Glomerular endothelial cell (primary cell): ENCODE measurements around the gene GFOD1. TPM values are rescaled to one million over a fixed set of nuclear protein-coding genes. Genes with fewer than 3 reads are reported as not detected.
"Not testable (repeated sequence)": the region's sequence is repeated elsewhere in the genome, so short reads cannot be mapped to it uniquely, and the experiment has no call there.

Experiments used
- DNase-seq: peaks from one replicate; pipeline ENCODE4 v3.0.0-alpha.2; 2011; ENCODE audit warnings: low read depth, low spot score; ENCODE audit errors: extremely low read depth
- total RNA-seq: library from RNA; depleted of rRNA; stranded (reverse); fragments of >200 nt; gene quantifications from 2 replicates; pipeline ENCODE4 v1.2.3, GENCODE V29; 2015

The GFOD1 gene
- total RNA-seq, 1 donor from 2014 or later: 34.3 TPM

DNA sequence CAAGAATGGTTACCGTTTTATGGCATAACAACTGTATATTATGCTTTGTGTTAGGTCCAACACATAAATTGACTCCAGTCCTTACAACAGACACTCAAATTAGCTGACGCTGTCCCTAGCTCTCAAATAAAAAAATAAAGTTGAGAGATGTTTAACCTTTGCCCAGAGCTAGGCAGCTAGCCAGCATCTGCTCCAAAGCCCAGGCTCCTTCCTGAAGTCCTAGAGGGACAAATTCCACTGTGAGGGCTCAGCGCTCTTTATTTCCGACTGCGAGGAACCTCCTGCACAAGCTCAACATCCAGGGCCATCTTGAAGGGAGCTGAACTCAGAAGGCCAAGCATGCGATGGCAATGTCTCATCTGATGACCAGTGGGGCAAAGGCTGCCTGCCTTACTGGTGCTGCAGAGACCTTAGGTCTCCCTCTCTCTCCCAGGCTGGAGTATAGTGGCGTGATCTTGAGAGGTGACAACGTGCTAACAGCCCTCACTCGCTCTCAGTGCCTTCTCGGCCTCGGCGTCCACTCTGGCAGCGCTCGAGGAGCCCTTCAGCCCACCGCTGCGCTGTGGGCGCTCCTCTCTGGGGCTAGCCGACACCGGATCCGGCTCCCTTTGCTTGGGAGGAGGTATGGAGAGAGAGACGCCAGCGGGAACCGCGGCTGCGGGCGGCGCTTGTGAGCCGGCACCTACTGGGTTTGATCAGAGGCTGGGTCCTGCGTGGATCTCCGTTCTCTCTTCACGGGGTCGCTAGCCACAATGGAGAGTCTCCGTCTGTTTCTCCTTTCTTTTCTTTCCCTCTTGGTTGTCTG, 24.7 kb upstream of the GFOD1 start:
- no peak for DNase-seq

DNA sequence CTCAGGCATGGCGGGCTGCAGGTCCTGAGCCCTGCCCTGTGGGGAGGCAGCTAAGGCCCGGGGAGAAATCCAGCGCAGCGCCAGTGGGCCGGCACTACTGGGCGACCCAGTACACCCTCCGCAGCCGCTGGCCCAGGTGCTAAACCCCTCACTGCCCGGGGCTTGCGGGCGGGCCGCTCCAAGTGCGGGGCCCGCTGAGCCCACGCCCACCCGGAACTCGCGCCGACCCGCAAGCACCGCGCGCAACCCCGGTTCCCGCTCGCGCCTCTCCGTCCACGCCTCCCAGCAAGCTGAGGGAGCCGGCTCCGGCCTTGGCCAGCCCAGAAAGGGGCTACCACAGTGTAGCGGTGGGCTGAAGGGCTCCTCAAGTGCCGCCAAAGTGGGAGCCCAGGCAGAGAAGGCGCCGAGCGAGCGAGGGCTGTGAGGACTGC, 23.8 kb upstream of the GFOD1 start:
- DNase-seq: not testable (repeated sequence)

DNA sequence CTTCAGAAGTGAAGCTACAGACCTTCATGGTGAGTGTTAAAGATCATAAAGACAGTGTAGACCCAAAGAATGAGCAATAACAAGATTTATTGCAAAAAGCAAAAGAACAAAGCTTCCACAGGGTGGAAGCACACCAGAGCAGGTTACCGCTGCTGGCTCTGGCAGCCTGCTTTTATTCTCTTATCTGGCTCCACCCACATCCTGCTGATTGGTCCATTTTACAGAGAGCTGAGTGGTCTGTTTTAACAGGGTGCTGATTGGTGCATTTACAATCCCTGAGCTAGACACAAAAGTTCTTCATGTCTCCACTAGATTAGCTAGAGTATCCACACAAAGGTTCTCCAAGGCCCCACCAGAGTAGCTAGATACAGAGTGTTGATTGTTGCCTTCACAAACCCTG, 23.0 kb upstream of the GFOD1 start:
- not testable (repeated sequence) for DNase-seq

DNA sequence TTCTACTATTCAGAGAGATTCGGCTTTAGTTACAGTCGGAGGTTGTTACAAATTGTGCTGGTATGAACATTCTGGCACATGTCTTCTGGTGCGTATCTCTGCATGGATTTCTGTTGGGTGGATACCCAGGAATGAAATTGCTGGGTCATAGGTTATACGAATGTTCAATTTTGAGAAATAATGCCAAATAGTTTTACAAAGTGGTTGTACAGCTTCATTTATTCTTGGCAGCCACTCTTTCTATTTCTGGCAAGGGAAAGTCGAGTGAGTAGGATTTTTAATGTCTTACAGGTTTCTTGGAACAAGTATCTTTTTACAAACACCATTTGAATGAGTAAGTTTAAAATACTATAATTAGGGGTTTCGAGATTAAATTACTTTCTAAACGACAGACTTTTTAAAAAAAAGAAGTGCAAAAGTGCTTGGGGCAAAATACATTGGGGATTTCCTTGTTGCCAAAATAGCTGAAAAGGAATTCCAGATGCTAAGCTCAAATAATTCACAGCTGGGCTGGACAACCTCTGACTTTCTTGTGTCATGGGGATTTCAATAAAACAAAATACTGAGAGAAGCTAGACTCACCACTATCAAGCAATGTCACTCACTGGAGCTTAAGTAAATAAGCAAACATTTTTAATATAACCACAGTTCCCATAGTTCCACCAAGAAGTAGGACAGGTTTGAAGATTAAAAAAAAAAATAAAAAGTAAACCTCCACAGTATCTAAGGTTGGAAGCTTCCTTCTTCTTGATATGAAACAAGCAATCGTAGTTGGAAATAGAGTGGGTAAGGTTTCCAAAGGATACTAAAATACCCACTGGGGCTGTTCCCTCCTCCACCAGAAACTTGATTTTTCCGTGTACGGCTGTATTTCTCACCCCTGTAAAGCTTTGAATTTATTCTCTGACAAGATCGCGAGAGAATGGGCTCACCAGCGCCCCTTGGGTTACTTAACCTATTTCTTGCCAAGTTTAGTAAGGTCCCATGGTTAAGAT, 21.6 kb upstream of the GFOD1 start:
- DNase-seq: no peak

DNA sequence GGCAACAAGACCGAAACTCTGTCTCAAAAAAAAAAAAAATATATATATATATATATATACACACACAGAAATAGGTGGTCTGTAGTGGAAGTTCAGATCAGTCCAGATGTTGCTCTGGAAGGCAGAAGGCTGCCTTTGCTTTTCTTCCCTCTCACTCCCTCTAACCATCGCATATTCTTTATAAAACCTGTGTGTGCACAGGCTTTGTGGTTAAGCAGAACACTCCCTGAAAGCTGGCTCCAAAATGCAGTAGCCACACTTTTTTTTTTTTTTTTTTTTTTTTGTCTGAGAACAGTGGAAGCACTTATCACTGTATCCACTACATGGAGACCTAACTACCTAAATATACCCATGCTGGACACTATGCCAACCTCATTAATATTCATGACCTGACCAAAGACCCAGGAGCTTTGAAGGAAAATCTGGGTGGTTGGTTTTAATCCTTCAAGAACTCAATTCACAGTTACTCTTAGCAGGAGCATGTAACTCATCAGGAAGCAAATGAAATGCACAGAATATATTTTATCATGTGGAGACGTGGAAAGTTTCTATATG, 20.0 kb upstream of the GFOD1 start:
- no peak for DNase-seq

DNA sequence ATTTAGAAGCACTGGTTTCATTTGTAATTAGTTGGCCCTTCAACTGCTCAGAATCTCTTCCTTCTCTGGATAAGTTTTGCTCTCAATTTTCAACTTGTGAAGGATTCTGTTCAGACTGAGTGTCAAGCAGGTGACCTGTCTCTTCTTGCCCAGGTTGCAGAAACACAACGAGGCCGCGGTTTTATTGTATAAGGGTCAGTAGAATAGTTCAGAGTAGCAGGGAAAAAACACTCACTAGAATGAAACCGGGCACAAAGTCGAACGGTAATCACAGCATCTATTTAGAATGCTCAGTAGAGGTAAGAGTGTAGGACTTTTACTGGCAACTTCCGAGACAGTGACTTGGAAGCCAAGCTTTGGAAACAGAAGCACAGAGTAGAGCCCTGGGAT, 17.9 kb upstream of the GFOD1 start:
- DNase-seq: no peak

DNA sequence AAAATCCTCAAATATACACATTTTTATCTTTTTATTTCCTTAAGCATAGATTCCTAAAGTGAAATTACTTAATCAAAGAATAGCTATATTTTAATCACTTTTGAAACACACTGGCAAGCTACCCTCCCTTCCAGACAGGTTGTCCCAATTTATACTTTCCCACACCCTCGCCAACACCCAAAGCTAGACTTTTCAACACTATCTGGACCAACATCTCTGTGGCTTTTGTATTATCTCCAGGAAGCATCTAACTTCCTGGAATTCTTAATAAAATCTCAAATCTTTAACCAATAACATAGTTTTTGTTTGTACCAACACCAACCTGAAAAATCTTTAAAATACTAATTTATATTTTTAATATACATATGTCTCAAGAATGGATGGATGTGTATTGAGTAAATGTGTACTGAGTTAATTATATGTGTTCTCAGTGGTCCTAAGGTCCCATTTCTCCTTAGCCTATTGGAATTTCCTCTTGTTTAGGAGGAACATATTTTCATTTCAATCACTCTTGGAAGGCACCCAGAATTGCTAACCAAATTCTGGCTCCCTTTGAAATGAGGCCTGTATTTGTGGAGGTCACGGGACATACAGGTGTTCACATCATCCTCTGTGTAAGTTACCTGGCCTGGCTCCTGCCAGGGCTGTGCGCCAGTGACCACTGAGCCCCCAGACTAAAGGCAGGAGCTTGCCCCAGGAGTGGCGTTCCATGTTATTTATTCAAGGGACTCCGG, 17.4 kb upstream of the GFOD1 start:
- DNase-seq: no peak

DNA sequence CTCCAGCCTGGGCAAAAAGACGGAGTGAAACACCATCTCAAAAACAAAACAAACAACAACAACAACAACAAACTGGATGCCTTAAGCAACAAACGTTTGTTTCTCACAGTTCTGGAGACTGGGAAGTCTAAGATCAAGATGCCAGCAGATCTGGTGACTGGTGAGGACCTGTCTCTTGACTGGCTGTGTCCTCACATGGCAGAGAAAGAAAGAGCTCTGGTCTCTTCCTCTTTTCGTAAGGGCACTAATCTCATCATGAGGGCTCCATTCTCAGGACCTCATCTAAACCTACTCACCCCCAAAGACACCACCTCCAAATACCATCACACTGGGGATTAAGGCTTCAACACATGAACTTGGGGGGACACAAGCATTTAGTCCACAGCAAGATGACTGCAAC, 13.5 kb upstream of the GFOD1 start:
- no peak for DNase-seq

DNA sequence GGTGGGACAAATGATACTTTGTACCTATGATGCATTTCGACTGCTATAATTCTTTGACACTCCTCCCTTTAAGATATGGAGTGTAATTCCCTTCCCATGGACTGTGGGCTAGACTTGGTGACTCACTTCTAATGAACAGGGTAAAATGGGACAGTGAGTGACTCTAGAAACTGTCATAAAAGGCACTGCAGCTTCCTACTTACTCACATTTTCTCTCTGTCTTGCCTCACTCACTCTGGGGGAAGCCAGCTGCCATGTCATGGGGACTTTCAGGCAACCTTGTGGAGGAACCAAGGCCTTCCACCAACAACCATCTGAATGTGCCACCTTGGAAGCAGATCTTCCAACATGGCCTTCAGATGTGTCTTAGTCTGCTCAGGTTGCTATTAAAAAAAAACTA, 12.9 kb upstream of the GFOD1 start:
- DNase-seq: no peak

DNA sequence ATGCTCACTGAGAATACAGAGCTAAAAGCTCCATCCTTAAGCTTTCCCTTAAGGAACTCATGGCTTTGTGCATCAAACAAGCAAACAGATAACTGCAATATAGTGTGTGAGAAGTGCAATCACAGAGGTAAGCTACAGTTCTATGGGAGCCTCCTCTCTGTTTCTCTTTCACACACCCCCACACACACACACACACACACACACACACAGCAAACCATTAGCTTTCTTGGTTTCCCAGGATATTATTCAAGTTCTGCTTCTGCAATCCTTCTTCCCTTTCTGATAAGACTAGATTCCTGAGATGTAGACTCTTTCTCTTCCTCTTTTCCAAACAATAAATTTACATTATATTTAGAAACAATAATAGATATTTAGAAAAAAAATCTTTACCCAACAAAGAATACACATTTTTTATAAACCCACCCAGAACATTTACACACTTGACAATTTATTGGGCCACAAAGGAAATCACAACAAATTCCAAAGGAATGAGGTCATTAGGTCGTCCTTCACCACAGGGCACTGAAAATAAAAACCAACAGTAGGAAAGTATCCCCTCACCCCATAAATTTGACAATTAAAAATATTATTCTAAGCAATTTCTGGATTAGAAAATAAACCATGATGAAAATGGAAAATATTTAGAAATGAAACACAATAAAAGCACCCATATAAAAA, 9.3 kb upstream of the GFOD1 start:
- no peak for DNase-seq

DNA sequence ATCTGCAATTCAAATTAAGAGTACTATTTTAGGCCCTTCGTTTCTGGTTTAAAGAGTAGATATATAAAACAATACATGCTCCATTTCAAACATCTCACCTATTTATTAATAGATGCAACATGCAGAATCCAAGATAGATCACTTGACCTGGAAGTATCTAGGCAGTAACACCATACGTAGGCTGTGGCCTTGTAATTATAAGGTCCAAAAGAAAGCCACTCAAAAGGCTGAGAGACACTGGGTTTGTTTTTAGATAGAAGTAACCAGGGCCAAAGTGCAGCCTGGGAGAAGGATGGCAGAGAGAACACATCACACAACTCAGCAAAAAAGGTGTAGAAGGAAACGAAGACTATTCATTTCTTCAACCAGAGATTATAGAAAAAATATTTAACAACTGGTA, 8.4 kb upstream of the GFOD1 start:
- DNase-seq: no peak

DNA sequence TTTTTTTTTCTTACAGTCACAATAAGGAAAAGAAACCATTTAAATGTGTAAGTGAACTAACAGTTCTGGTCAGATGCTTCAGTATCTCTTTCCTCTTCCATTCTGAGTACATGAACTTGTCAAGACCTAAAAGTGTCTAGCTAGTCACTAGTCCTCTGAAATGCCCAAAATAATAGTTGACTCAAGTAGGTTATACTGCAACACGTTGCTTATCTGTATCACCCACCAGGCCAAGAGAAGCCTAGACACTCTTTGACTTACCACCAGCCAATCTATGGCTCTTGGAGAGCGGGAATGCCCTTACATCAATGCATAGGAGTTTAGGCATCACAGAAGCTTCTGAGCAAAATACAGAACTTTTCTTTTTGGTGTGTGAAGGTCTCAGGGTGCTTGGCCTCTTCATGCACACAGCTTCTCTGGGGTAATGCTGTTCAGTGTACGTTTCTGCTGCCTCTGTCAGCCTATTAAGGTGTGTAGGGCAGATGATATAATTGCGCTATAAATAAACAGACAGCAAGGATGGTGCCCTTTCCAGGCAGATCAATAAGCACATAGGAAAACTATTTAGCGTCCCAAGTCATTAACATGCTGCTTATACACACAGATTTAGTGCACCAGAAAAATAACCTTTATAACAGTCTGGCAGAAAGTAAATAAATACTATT, 7.8 kb upstream of the GFOD1 start:
- DNase-seq: no peak

DNA sequence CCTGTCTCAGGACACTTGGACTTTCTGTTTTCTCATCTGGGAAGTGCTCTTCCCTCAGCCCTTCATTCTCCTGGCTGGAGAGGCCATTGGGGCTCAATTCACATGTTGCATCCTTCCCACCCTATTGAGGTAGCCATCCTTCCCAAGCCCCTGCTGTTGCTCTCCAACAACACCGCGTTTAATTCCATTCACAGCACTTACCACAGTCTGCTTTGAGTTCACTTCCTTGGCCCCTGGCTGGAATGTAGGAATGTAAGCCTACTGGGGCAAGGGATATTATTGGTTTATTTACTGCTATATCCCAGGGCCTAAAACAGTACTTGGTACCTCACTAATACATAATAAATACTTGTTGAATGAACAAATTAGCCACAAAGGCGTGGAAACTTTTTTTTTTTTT, 6.7 kb upstream of the GFOD1 start:
- no peak for DNase-seq

DNA sequence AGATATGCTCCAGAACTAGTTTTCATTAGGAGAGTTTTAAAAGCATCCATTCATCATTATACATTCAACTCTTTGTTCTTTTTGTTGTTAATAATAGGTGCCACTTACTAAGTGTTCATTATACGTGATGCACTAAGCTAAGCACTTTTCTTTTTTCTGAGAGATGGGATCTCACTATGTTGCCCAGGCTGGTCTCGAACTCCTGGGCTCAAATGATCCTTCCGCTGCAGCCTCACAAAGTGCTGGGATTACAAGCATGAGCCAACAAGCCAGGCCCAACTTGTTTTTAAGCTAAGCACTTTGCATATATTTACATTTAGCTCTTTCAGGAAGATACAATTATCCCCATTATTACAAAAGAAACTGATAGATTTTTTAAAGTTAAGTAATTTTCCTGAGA, 5.7 kb upstream of the GFOD1 start:
- DNase-seq: no peak

DNA sequence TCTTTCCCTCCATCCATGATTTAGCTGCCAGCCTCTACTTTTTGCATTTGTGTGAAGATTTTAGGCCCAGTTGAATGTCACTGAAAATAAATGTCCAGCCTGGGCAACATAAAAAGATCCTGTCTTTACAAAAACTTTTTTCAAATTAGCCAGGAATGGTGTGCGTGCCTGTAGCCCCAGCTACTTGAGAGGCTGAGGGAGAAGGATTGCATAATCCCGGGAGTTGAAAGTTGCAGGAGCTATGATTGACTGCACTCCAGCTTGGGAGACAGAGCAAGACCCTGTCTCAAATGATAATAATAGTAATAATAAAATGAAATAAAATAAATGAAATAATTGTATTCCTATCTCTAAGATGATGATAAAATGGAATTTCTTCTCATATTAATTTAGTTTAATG, 5.0 kb upstream of the GFOD1 start:
- no peak for DNase-seq

DNA sequence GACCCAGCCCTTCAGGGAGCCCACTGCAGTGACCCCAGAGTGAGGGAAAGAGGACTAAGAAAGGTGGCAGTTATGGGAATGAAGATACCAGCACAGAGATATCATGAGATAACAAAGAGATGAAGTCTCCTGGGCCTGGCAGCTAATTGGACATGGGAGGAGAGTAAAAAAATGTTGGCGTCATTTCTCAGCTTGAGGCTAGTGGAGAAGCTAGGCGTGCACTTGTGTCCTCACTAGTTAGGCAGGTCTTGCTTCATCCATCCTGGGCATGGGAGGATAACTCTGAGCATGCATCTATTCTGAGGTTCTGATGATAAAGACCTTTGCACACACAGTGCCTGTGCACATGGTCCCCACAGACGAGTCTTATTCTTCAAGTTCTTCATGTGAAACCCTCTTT, 4.1 kb upstream of the GFOD1 start:
- no peak for DNase-seq

DNA sequence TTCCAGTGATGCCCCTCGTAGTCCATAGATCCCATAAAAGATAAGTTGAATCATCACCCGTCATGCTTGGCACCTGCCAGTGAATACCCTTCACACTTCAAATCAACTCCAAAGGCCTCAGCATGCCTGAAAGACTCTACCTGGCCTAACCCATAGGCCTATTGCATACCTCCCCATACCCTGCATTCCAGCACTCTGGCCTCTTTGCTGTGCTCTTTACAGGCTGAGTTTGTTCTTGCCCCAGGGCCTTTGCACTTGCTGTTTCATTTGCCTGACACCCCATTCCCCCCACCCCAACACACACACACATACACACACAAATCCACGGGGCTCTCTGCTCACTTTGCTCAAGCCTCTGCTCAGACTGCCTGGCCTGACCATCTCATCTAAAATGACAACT, 3.0 kb upstream of the GFOD1 start:
- DNase-seq: no peak

DNA sequence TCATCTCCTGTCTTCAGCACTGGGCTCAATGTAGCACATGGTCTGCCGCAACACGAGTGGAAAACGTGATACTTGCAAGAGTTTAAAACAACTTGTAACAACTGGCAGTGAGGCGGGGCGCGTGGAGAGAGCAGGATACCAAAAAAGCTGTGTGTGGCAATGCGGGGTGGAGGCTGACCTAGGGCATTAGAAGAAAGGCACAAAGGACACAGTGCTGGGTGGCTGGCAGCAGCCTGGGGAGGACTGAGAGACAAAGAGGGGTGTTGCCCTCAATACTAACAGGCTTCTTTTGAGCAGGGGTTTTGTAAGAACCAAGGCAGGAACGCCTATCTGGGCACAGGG, 1.5 kb upstream of the GFOD1 start:
- no peak for DNase-seq

DNA sequence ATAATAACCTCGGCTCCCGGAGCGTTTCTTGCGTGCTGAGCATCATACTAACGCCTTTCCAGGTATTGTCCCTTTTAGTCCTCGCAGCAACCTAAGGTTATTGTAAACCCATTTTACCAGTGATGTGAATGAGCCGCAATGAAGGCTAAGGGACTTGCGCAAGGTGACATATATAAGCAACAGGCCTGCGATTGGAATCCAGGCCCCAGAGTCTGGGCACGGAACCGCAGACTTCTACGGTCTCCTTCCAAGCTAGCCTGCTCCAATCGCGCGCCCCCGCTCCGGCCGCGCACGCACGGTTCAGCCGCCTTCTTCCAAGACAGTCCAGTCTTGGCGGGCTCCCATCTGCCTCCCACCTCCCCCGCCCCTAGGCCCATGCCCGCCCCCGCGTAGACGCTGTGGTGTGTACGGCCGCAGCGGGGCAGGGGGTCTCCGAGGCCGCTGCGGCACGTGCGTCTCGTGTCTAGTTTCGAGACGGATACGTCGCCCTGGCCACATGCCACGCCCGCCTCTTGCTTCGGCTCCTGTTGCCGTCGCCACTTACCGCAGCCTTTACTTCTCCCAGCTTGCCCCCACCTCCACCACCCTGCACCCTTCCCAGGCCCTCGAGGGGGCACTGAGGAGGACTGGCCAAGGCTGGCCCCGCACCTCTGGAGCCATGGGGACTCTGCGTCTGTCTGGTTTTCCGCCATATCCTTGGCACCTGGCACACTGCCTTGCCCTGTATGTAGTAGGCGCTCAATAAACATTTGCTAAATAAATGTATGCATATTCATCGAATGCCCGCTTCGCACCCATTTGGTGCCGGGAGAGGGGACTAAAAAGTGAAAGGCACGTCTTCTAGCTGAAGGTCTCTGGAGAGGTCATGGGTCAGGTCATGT, 855 bp upstream of the GFOD1 start:
- no peak for DNase-seq
